ENCODE data around the gene ITGB3.

ITGB3 gene

GRCh38 chr17:47285003-47285402 is 31.4 kb downstream of the ITGB3 start:
- Histone ChIP-seq H3F3A (ENCODE audit: control insufficient read depth, insufficient read depth) (no peaks in the 10 kb centered on the region), H3K79me2 (ENCODE audit: control insufficient read depth, low read length) (no peaks in the 10 kb centered on the region), H3K27me3 (ENCODE audit: control insufficient read depth, low read length) (no peaks in the 10 kb centered on the region), H3K27ac (ENCODE audit: low read depth, low read length) (no peak overlapping the region), H3K9me3 (ENCODE audit: control insufficient read depth, insufficient read depth, low read length) (no peaks in the 10 kb centered on the region), H3K36me3 (ENCODE audit: control insufficient read depth, low read length) (no peaks in the 10 kb centered on the region), H4K20me1 (ENCODE audit: control insufficient read depth, insufficient read depth, low read depth, low read length) (no peaks in the 10 kb centered on the region), H3K4me1 (ENCODE audit: control insufficient read depth, low read length) (peaks cover 36% of the 10 kb centered on the region), H3K4me3 (ENCODE audit: low read length) (no peak overlapping the region), H3K9me2 (replicated peaks; ENCODE audit: control insufficient read depth, low read length) (no peaks in the 10 kb centered on the region), H3K4me2 (ENCODE audit: low read length) (no peak overlapping the region)
- no peak for TF ChIP-seq CTCF (IDR thresholded peaks at IDR 0.05; ENCODE audit: low read depth, low read length, poor library complexity, severe bottlenecking)
- no peak for TF ChIP-seq EZH2phosphoT487 (IDR thresholded peaks at IDR 0.05; ENCODE audit: borderline replicate concordance, low read length)

GRCh38 chr17:47286198-47286914 is 32.7 kb downstream of the ITGB3 start:
- TF ChIP-seq CTCF (IDR thresholded peaks at IDR 0.05; ENCODE audit: low read depth, low read length, poor library complexity, severe bottlenecking) (no peak), EZH2phosphoT487 (IDR thresholded peaks at IDR 0.05; ENCODE audit: borderline replicate concordance, low read length) (no peak)
- H3K79me2 ChIP-seq (ENCODE audit: control insufficient read depth, low read length) = no peaks in the 10 kb centered on the region
- H3K9me2 ChIP-seq (replicated peaks; ENCODE audit: control insufficient read depth, low read length) = no peaks in the 10 kb centered on the region
- H3K9me3 ChIP-seq (ENCODE audit: control insufficient read depth, insufficient read depth, low read length) = no peaks in the 10 kb centered on the region
- H3K4me1 ChIP-seq (ENCODE audit: control insufficient read depth, low read length) = peaks cover 22% of the 10 kb centered on the region
- H3K4me3 ChIP-seq (ENCODE audit: low read length) = no peak overlapping the region
- no peaks in the 10 kb centered on the region for H3F3A ChIP-seq (ENCODE audit: control insufficient read depth, insufficient read depth)
- no peak overlapping the region for H3K27ac ChIP-seq (ENCODE audit: low read depth, low read length)
- no peaks in the 10 kb centered on the region for H4K20me1 ChIP-seq (ENCODE audit: control insufficient read depth, insufficient read depth, low read depth, low read length)
- H3K36me3 ChIP-seq (ENCODE audit: control insufficient read depth, low read length) = no peaks in the 10 kb centered on the region
- no peaks in the 10 kb centered on the region for H3K27me3 ChIP-seq (ENCODE audit: control insufficient read depth, low read length)
- peak overlapping the region; percentile 8 for H3K4me2 ChIP-seq (ENCODE audit: low read length)

DNA sequence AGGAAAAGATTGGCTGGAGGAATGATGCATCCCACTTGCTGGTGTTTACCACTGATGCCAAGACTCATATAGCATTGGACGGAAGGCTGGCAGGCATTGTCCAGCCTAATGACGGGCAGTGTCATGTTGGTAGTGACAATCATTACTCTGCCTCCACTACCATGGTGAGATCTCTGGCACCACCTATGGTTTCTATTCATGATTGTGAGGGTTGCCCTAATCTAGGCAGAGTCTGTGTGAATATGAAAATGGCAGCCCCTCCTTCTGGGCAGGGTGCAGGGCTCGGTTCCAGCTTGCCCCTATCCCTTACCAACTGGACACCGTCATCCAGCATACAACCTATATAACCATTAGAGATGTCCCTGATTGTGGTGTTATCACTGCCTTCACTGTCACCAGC is 33.4 kb downstream of the ITGB3 start:
- Histone ChIP-seq H3F3A (ENCODE audit: control insufficient read depth, insufficient read depth) (no peaks in the 10 kb centered on the region), H3K79me2 (ENCODE audit: control insufficient read depth, low read length) (no peaks in the 10 kb centered on the region), H3K9me3 (ENCODE audit: control insufficient read depth, insufficient read depth, low read length) (no peaks in the 10 kb centered on the region), H3K9me2 (replicated peaks; ENCODE audit: control insufficient read depth, low read length) (no peaks in the 10 kb centered on the region), H3K27me3 (ENCODE audit: control insufficient read depth, low read length) (no peaks in the 10 kb centered on the region), H3K4me2 (ENCODE audit: low read length) (peak overlapping the region; percentile 8; the same call in 1 of the 2 replicates), H3K36me3 (ENCODE audit: control insufficient read depth, low read length) (no peaks in the 10 kb centered on the region), H4K20me1 (ENCODE audit: control insufficient read depth, insufficient read depth, low read depth, low read length) (no peaks in the 10 kb centered on the region), H3K27ac (ENCODE audit: low read depth, low read length) (no peak overlapping the region), H3K4me3 (ENCODE audit: low read length) (no peak overlapping the region), H3K4me1 (ENCODE audit: control insufficient read depth, low read length) (peaks cover 18% of the 10 kb centered on the region)
- TF ChIP-seq EZH2phosphoT487 (IDR thresholded peaks at IDR 0.05; ENCODE audit: borderline replicate concordance, low read length) (no peak), CTCF (IDR thresholded peaks at IDR 0.05; ENCODE audit: low read depth, low read length, poor library complexity, severe bottlenecking) (no peak)

All from DOHH2 (cell line).